Endodermal cell (in vitro differentiated cells): ENCODE measurements around the gene ALKBH8. TPM values are rescaled to one million over a fixed set of nuclear protein-coding genes. Genes with fewer than 3 reads are reported as not detected.

Experiments
- DNase-seq: peaks from one replicate; pipeline ENCODE4 v3.0.0-alpha.2; 2017
- H3K27ac ChIP-seq: 2 replicates; pipeline ENCODE4 v1.5.1; 2013; ENCODE audit warnings: mild to moderate bottlenecking, low read depth, low read length, moderate library complexity
- H3K27me3 ChIP-seq: 2 replicates; pipeline ENCODE4 v1.6.1; 2013; ENCODE audit warnings: mild to moderate bottlenecking, low read length, moderate library complexity; ENCODE audit not compliant: insufficient read depth, control insufficient read depth, poor library complexity, severe bottlenecking
- H3K36me3 ChIP-seq: 2 replicates; pipeline ENCODE4 v1.7.0; 2013; ENCODE audit warnings: mild to moderate bottlenecking, low read length, moderate library complexity; ENCODE audit not compliant: control insufficient read depth, insufficient read depth
- H3K4me1 ChIP-seq: one replicate; pipeline ENCODE4 v1.7.0; 2013; ENCODE audit warnings: low read length; ENCODE audit not compliant: control insufficient read depth, insufficient read depth
- H3K4me3 ChIP-seq: 2 replicates; pipeline ENCODE4 v1.5.1; 2013; ENCODE audit warnings: mild to moderate bottlenecking, low read length, moderate library complexity
- H3K9ac ChIP-seq: 2 replicates; pipeline ENCODE4 v1.6.1; 2013; ENCODE audit warnings: mild to moderate bottlenecking, low read length, moderate library complexity; ENCODE audit not compliant: poor library complexity, severe bottlenecking; ENCODE audit errors: extremely low read depth
- H3K9me3 ChIP-seq: 2 replicates; pipeline ENCODE4 v1.6.1; 2013; ENCODE audit warnings: mild to moderate bottlenecking, low read length, moderate library complexity; ENCODE audit not compliant: control insufficient read depth
- H3K27ac Mint-ChIP-seq: 2 replicates; pipeline ENCODE4 v1.8.0; 2020; ENCODE audit warnings: mixed read lengths
- H3K27me3 Mint-ChIP-seq: 2 replicates; pipeline ENCODE4 v1.8.0; 2021; ENCODE audit warnings: mild to moderate bottlenecking, mixed read lengths; ENCODE audit not compliant: insufficient read depth
- H3K36me3 Mint-ChIP-seq: 2 replicates; pipeline ENCODE4 v1.8.0; 2020; ENCODE audit warnings: low read depth, mixed read lengths
- H3K4me1 Mint-ChIP-seq: 2 replicates; pipeline ENCODE4 v1.8.0; 2020; ENCODE audit warnings: mixed read lengths
- H3K4me3 Mint-ChIP-seq: 2 replicates; pipeline ENCODE4 v1.8.0; 2020; ENCODE audit warnings: mild to moderate bottlenecking, moderate library complexity, mixed read lengths
- H3K9me3 Mint-ChIP-seq: 2 replicates; pipeline ENCODE4 v1.8.0; 2020; ENCODE audit warnings: mild to moderate bottlenecking, mixed read lengths
- WGBS, 2 experiments: methylation state at CpG; one replicate each; pipeline versions ENCODE4 v1.1.5 to v1.1.7; 2013; ENCODE audit warnings: missing lambda C conversion rate in 2 of 2, mixed read lengths in 1 of 2; ENCODE audit not compliant: insufficient coverage in 1 of 2, insufficient read length in 1 of 2; 5-methylcytosine and 5-hydroxymethylcytosine counted together
- total RNA-seq, 2 donors: library from RNA; stranded (reverse); fragmentation: NEBNext Ultra II Directional in 1 of 2; extraction: Animal tissue kit (Norgen Biotek cat#: 25700) in 1 of 2; gene quantifications; 2 replicates in 1 of 2; 3 replicates in 1 of 2; pipeline ENCODE4 v1.2.1, GENCODE V29; 2021
- TF ChIP-seq, protein P1 (sequence below): fragments of 200-600 bp; sonication (generic); conservative IDR thresholded peaks from 2 replicates; pipeline ENCODE4 v1.5.0; 2021; ENCODE audit warnings: antibody characterized with exemption, mild to moderate bottlenecking

The ALKBH8 gene
- total RNA-seq, 2 donors from 2014 or later, result 7.6 to 9.3 TPM

DNA sequence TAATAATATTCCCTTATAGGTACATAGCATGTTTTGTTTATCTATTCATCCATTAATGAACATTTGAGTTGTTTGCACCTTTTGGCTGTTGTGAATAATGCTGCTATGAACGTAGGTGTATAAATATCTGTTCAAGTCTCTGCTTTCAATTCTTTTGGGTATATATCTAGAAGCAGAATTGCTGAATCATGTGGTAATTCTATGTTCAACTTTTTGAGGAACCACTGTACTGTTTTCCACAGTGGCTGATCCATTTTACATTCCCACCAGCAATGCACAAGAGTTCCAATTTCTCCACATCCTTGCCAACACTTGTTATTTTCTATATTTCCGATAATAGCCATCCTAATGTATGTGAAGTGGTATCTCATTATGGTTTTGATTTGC is 56.7 kb downstream of the ALKBH8 start:
- Mint-ChIP-seq H3K27me3 (no peaks in the 10 kb centered on the region), H3K4me3 (no peak overlapping the region), H3K4me1 (no peaks in the 10 kb centered on the region), H3K27ac (no peak overlapping the region), H3K36me3 (peaks cover 21% of the 10 kb centered on the region), H3K9me3 (no peaks in the 10 kb centered on the region)
- no peak overlapping the region for H3K27ac ChIP-seq
- no peaks in the 10 kb centered on the region for H3K9me3 ChIP-seq
- no peak overlapping the region for H3K4me3 ChIP-seq
- H3K4me1 ChIP-seq, result no peaks in the 10 kb centered on the region
- H3K9ac ChIP-seq, result no peak overlapping the region
- 80 to 100% methylated on average over 1 to 2 of the region's 2 CpGs for WGBS, 2 experiments
- peaks cover 9% of the 10 kb centered on the region for H3K36me3 ChIP-seq
- DNase-seq, result no peak
- no peaks in the 10 kb centered on the region for H3K27me3 ChIP-seq
- TF ChIP-seq, protein P1, sequence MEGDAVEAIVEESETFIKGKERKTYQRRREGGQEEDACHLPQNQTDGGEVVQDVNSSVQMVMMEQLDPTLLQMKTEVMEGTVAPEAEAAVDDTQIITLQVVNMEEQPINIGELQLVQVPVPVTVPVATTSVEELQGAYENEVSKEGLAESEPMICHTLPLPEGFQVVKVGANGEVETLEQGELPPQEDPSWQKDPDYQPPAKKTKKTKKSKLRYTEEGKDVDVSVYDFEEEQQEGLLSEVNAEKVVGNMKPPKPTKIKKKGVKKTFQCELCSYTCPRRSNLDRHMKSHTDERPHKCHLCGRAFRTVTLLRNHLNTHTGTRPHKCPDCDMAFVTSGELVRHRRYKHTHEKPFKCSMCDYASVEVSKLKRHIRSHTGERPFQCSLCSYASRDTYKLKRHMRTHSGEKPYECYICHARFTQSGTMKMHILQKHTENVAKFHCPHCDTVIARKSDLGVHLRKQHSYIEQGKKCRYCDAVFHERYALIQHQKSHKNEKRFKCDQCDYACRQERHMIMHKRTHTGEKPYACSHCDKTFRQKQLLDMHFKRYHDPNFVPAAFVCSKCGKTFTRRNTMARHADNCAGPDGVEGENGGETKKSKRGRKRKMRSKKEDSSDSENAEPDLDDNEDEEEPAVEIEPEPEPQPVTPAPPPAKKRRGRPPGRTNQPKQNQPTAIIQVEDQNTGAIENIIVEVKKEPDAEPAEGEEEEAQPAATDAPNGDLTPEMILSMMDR, result no peak

DNA sequence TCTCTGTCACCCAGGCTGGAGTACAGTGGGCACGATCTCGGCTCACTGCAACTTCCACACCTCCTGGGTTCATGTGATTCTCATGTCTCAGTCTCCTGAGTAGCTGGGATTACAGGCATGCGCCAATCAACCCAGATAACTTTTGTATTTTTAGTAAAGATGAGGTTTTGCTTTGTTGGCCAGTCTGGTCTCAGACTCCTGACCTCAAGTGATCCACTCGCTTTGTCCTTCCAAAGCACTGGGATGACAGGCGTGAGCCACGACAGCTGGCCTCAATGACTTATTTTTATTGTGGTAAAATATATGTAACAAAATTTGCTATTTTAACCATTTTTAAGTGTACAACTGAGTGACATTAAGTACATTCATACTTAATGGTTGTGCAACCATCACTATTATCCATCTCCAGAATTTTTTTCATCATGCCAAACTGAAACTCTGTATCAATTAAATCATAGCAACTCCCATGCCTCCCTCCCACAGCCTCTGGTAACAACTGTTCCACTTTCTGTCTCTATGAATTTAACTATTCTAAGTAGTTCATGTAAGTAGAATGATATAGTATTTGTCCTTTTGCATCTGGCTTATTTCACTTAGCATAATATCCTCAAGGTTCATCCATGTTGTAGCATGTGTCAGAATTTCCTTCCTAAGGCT is 57.2 kb downstream of the ALKBH8 start:
- H3K9me3 Mint-ChIP-seq, result no peaks in the 10 kb centered on the region
- Histone ChIP-seq H3K4me1 (no peaks in the 10 kb centered on the region), H3K27ac (no peak overlapping the region), H3K36me3 (peaks cover 14% of the 10 kb centered on the region), H3K9me3 (peaks cover 2% of the 10 kb centered on the region), H3K4me3 (no peak overlapping the region), H3K9ac (no peak overlapping the region), H3K27me3 (no peaks in the 10 kb centered on the region)
- H3K27ac Mint-ChIP-seq, result no peak overlapping the region
- WGBS, 2 experiments, result 98% methylated on average over 5 of the region's 6 CpGs; no CpG with 5 or more reads in 1 of the 2 experiments
- H3K36me3 Mint-ChIP-seq, result peaks cover 24% of the 10 kb centered on the region
- H3K4me1 Mint-ChIP-seq, result no peaks in the 10 kb centered on the region
- H3K4me3 Mint-ChIP-seq, result no peak overlapping the region
- no peaks in the 10 kb centered on the region for H3K27me3 Mint-ChIP-seq
- DNase-seq, result no peak
- TF ChIP-seq, protein P1, result no peak

DNA sequence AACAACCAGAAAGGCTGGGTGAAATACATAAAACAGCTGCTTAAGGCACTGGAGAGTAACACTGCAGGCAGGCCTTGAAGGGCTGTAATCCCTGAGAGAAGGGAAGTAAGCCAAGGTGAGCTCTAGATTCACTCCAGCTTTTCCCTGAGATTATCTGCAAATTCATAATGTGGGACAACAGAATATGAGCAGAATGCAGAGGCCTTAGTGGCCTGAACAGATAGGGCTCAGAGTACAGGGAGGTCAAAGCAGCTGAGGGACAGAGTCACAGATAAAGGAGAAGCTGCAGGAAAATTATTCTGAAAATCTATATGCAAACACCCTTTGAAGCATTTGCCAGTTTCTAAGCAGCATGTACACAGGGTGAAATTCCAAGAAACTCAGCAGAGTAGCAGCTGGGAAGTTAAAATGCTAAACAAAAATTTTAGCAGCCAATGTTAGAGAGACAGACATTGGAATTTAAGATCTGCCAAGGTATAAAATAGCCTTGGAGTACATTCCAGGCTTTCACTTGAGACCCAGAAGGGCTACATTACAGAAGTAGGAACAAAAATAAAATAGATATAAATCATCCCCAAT is 59.8 kb downstream of the ALKBH8 start:
- TF ChIP-seq, protein P1, result no peak
- Histone ChIP-seq H3K36me3 (peaks cover 33% of the 10 kb centered on the region), H3K27ac (no peak overlapping the region), H3K27me3 (no peaks in the 10 kb centered on the region), H3K9me3 (peaks cover 21% of the 10 kb centered on the region), H3K9ac (no peak overlapping the region), H3K4me3 (no peak overlapping the region), H3K4me1 (no peaks in the 10 kb centered on the region)
- Mint-ChIP-seq H3K4me1 (no peaks in the 10 kb centered on the region), H3K36me3 (peaks cover 41% of the 10 kb centered on the region), H3K27me3 (no peaks in the 10 kb centered on the region), H3K27ac (no peak overlapping the region), H3K9me3 (peaks cover 18% of the 10 kb centered on the region), H3K4me3 (no peak overlapping the region)
- no peak for DNase-seq
